Neural cell (in vitro differentiated cells): Measurements from ENCODE around the gene SMIM22. TPM values are rescaled to one million over a fixed set of nuclear protein-coding genes. Genes with fewer than 3 reads are reported as not detected.

Experiments used
- H2AFZ ChIP-seq: fragments of 200-600, 300-800 bp; sonication (generic), shearing (Covaris generic); 2 replicates; pipeline ENCODE4 v1.6.0; 2014; ENCODE audit warnings: low read depth, mild to moderate bottlenecking, antibody characterized with exemption, low read length, moderate library complexity
- H3F3A ChIP-seq: fragments of 200-600 bp; shearing (Covaris generic); 2 replicates; pipeline ENCODE4 v1.6.1; 2016; ENCODE audit warnings: mild to moderate bottlenecking, moderate library complexity, mixed read lengths, antibody characterized with exemption, low read length; ENCODE audit not compliant: insufficient read depth, poor library complexity, severe bottlenecking
- H3K27ac ChIP-seq: fragments of 200-600, 300-800 bp; sonication (generic), shearing (Covaris generic); 2 replicates; pipeline ENCODE4 v1.5.1; 2014; ENCODE audit warnings: mild to moderate bottlenecking, low read length, moderate library complexity
- H3K27me3 ChIP-seq: fragments of 300-800, 200-600 bp; sonication (generic), shearing (Covaris generic); 2 replicates; pipeline ENCODE4 v1.6.0; 2014; ENCODE audit warnings: mild to moderate bottlenecking, low read depth, low read length, moderate library complexity; ENCODE audit not compliant: insufficient read depth
- H3K36me3 ChIP-seq: fragments of 300-800, 200-600 bp; sonication (generic), shearing (Covaris generic); 2 replicates; pipeline ENCODE4 v1.5.1; 2014; ENCODE audit warnings: mild to moderate bottlenecking, antibody characterized with exemption, low read length, moderate library complexity; ENCODE audit not compliant: insufficient read depth
- H3K4me2 ChIP-seq: fragments of 300-800, 200-600 bp; sonication (generic), shearing (Covaris generic); 2 replicates; pipeline ENCODE4 v1.6.0; 2014; ENCODE audit warnings: mild to moderate bottlenecking, low read length
- H3K4me3 ChIP-seq: fragments of 300-800, 200-600 bp; sonication (generic), shearing (Covaris generic); 2 replicates; pipeline ENCODE4 v1.5.1; 2014; ENCODE audit warnings: mild to moderate bottlenecking, low read length, moderate library complexity
- H3K79me2 ChIP-seq: fragments of 200-600 bp; shearing (Covaris generic); replicated peaks from 2 replicates; pipeline ENCODE4 v1.6.0; 2014; ENCODE audit warnings: mild to moderate bottlenecking, low read length, moderate library complexity; ENCODE audit not compliant: insufficient read depth
- H3K9ac ChIP-seq: fragments of 300-800, 200-600 bp; sonication (generic), shearing (Covaris generic); 2 replicates; pipeline ENCODE4 v1.6.1; 2016; ENCODE audit warnings: mild to moderate bottlenecking, low read length, mixed read lengths
- H3K9me2 ChIP-seq: fragments of 200-600 bp; shearing (Covaris generic); 2 replicates; pipeline ENCODE4 v1.6.1; 2016; ENCODE audit warnings: mild to moderate bottlenecking, low read length, mixed read lengths; ENCODE audit not compliant: insufficient read depth
- H3K9me3 ChIP-seq: fragments of 200-600, 300-800 bp; sonication (generic), shearing (Covaris generic); 2 replicates; pipeline ENCODE4 v1.6.1; 2016; ENCODE audit warnings: mild to moderate bottlenecking, mixed run types, low read length, moderate library complexity, mixed read lengths
- H4K20me1 ChIP-seq: fragments of 200-600 bp; shearing (Covaris generic); 2 replicates; pipeline ENCODE4 v1.6.1; 2016; ENCODE audit warnings: mild to moderate bottlenecking, mixed run types; ENCODE audit not compliant: insufficient read depth
- EP300 ChIP-seq: fragments of 450-650 bp; conservative IDR thresholded peaks from 2 replicates; pipeline ENCODE4 v1.6.1; 2014; ENCODE audit warnings: antibody characterized with exemption, mild to moderate bottlenecking, moderate library complexity; ENCODE audit not compliant: poor library complexity, severe bottlenecking
- EZH2 ChIP-seq: fragments of 200-600, 300-800 bp; shearing (Covaris generic), sonication (generic); IDR thresholded peaks from 2 replicates; pipeline ENCODE4 v1.6.1; 2014; ENCODE audit warnings: antibody characterized with exemption, low read length, borderline replicate concordance, mild to moderate bottlenecking; ENCODE audit not compliant: insufficient read depth, poor library complexity, severe bottlenecking
- MXI1 ChIP-seq: fragments of 450-650 bp; conservative IDR thresholded peaks from 2 replicates; pipeline ENCODE4 v1.6.1; 2014; ENCODE audit warnings: antibody characterized with exemption, mild to moderate bottlenecking; ENCODE audit not compliant: poor library complexity, severe bottlenecking
- POLR2AphosphoS5 ChIP-seq: IDR thresholded peaks from 2 replicates; pipeline ENCODE4 v1.6.1; 2012
- RAD21 ChIP-seq: fragments of 450-650 bp; conservative IDR thresholded peaks from 2 replicates; pipeline ENCODE4 v1.6.1; 2014; ENCODE audit warnings: antibody characterized with exemption, mild to moderate bottlenecking, moderate library complexity
- SMC3 ChIP-seq: fragments of 450-650 bp; conservative IDR thresholded peaks from 2 replicates; pipeline ENCODE4 v1.6.1; 2014; ENCODE audit warnings: antibody characterized with exemption, mild to moderate bottlenecking, moderate library complexity; ENCODE audit not compliant: poor library complexity
- TAF1 ChIP-seq: IDR thresholded peaks from 2 replicates; pipeline ENCODE4 v1.6.1; 2012; ENCODE audit warnings: low read depth
- polyA plus RNA-seq: library from polyadenylated mRNA; depleted of rRNA; stranded (reverse); fragments of >200 nt; gene quantifications from 2 replicates; pipeline ENCODE4 v1.2.3, GENCODE V29; 2014
- TF ChIP-seq, protein P1 (sequence below): fragments of 450-650 bp; IDR thresholded peaks from 2 replicates; pipeline ENCODE4 v1.5.1; 2014; ENCODE audit warnings: antibody characterized with exemption, mild to moderate bottlenecking, moderate library complexity; ENCODE audit not compliant: poor library complexity, severe bottlenecking
- TF ChIP-seq, protein P2 (sequence below): IDR thresholded peaks from 2 replicates; pipeline ENCODE4 v1.6.1; 2012; ENCODE audit warnings: borderline replicate concordance

Gene SMIM22
- polyA plus RNA-seq, 1 donor from 2014 or later: not detected

DNA sequence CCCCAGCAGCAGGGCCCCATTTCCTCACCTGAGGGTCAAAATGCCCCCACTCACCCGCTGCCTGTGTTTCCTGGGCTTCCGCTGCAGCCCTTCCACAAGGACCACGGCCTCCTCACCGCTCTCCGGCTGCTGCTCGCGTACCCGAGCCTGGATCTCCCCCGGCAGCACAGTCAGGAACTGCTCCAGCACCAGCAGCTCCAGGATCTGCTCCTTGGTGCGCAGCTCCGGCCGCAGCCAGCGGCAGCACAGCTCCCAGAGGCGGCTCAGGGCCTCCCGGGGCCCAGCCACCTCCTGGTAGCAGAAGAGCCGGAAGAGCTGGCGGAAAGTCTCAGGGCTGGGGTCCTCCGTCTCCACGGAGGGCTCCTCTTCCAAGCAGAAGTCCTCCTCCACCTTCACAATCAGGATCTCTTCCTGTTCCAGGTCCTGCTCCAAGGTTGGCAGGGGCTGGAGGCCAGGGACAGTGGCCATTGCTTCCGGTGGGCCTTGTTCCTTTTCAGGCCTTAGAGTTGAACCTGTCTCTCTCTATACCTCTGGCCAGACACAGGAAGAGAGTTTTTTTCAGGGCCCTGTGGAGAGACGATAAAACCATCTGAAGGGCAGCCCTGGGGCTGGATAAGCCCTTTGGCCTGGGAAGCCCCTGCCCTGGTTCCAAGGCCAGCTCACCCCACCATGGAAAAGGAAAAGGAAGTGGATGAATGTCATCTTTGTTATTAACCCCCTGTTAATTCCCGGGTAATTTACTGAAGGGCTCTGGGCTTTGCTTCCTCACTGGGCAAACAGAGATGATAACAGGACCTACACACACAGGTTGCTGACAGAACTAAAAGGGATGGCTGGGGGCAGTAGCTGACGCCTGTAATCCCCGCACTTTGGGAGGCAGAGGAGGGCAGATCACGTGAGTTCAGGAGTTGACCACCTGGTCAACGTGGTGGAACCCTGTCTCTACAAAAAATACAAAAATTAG lies 29.4 kb upstream of the SMIM22 start:
- H2AFZ ChIP-seq: peak overlapping the region; percentile 95
- H3K9ac ChIP-seq: peak overlapping the region; percentile 91
- no peaks in the 10 kb centered on the region for H3K27me3 ChIP-seq
- peak overlapping the region; percentile 73 for H3K4me2 ChIP-seq
- no peaks in the 10 kb centered on the region for H3K9me2 ChIP-seq
- H3K79me2 ChIP-seq: peaks cover 12% of the 10 kb centered on the region
- H4K20me1 ChIP-seq: no peaks in the 10 kb centered on the region
- no peaks in the 10 kb centered on the region for H3F3A ChIP-seq
- H3K27ac ChIP-seq: no peak overlapping the region
- no peaks in the 10 kb centered on the region for H3K9me3 ChIP-seq
- TF ChIP-seq POLR2AphosphoS5 (no peak), MXI1 (no peak), EP300 (no peak), RAD21 (no peak), EZH2 (no peak), SMC3 (no peak)
- TF ChIP-seq, protein P1, sequence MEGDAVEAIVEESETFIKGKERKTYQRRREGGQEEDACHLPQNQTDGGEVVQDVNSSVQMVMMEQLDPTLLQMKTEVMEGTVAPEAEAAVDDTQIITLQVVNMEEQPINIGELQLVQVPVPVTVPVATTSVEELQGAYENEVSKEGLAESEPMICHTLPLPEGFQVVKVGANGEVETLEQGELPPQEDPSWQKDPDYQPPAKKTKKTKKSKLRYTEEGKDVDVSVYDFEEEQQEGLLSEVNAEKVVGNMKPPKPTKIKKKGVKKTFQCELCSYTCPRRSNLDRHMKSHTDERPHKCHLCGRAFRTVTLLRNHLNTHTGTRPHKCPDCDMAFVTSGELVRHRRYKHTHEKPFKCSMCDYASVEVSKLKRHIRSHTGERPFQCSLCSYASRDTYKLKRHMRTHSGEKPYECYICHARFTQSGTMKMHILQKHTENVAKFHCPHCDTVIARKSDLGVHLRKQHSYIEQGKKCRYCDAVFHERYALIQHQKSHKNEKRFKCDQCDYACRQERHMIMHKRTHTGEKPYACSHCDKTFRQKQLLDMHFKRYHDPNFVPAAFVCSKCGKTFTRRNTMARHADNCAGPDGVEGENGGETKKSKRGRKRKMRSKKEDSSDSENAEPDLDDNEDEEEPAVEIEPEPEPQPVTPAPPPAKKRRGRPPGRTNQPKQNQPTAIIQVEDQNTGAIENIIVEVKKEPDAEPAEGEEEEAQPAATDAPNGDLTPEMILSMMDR: no peak
- TF ChIP-seq, protein P2, sequence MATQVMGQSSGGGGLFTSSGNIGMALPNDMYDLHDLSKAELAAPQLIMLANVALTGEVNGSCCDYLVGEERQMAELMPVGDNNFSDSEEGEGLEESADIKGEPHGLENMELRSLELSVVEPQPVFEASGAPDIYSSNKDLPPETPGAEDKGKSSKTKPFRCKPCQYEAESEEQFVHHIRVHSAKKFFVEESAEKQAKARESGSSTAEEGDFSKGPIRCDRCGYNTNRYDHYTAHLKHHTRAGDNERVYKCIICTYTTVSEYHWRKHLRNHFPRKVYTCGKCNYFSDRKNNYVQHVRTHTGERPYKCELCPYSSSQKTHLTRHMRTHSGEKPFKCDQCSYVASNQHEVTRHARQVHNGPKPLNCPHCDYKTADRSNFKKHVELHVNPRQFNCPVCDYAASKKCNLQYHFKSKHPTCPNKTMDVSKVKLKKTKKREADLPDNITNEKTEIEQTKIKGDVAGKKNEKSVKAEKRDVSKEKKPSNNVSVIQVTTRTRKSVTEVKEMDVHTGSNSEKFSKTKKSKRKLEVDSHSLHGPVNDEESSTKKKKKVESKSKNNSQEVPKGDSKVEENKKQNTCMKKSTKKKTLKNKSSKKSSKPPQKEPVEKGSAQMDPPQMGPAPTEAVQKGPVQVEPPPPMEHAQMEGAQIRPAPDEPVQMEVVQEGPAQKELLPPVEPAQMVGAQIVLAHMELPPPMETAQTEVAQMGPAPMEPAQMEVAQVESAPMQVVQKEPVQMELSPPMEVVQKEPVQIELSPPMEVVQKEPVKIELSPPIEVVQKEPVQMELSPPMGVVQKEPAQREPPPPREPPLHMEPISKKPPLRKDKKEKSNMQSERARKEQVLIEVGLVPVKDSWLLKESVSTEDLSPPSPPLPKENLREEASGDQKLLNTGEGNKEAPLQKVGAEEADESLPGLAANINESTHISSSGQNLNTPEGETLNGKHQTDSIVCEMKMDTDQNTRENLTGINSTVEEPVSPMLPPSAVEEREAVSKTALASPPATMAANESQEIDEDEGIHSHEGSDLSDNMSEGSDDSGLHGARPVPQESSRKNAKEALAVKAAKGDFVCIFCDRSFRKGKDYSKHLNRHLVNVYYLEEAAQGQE: no peak
- H3K4me3 ChIP-seq: peak overlapping the region; percentile 99
- no peaks in the 10 kb centered on the region for H3K36me3 ChIP-seq

DNA sequence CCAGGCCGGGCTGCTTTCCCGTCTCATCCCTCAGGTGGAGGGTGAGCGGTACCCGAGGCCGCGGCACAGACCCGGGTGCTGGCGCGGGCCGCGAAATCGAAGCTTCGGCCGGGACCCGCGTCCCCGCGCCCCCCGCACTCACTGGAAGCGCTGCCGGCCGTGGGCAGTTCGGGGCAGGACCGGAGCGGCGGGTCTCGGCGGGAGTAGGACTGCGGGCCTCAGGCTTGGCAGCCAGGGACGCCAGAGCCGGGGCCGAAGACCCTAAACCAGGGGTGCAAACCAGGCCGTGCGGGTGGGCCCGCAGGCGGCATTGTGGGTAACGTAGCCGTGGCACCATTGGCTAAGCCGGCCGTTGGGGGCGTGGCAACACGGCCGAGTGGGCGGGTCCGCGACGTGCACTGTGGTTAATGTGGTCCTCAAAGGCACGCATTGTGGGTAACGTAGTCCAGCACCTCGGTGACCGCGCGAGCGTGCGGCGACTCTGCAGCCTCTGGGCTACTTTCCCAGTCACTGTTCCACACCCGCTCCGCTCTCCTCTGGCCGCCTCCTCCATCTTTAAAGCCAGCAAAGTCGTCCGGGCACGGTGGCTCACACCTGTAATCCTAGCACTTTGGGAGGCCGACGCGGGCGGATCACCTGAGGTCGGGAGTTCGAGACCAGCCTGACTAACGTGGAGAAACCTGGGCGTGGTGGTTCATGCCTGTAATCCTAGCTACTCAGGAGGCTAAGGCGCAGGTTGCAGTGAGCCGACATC lies 28.1 kb upstream of the SMIM22 start, which contains the start of gene ZNF500:
Gene ZNF500 (minus strand): TSS at position 288 of the 754 bp plus-strand sequence. CDS start 1,184 bp downstream, outside the sequence.
- Histone ChIP-seq H3K9me3 (no peaks in the 10 kb centered on the region), H3K79me2 (peaks cover 12% of the 10 kb centered on the region), H3K27me3 (no peaks in the 10 kb centered on the region), H3F3A (no peaks in the 10 kb centered on the region), H3K27ac (peak within 1 kb of the TSS; percentile 58), H3K9ac (peak within 1 kb of the TSS; percentile 91), H4K20me1 (no peaks in the 10 kb centered on the region), H3K9me2 (no peaks in the 10 kb centered on the region), H2AFZ (peak within 1 kb of the TSS; percentile 95), H3K4me2 (peak within 1 kb of the TSS; percentile 73), H3K36me3 (no peaks in the 10 kb centered on the region), H3K4me3 (peak within 1 kb of the TSS; percentile 99)
- TF ChIP-seq RAD21 (no peak), TAF1 (no peak), EP300 (no peak), EZH2 (no peak), SMC3 (peak; percentile 41), MXI1 (peak; percentile 82), POLR2AphosphoS5 (peak; percentile 87)
- TF ChIP-seq, protein P1: no peak
- TF ChIP-seq, protein P2: peak; percentile 33
